HCT116 (cell line): ENCODE results near the gene ARTN. TPM values are rescaled to one million over a fixed set of nuclear protein-coding genes. Genes with fewer than 3 reads are reported as not detected.

ENCODE experiments used
- ATAC-seq: fragments of 200-7000 bp; cut with Tn5 transposase; 2 replicates; pipeline ENCODE4 v1.9.1; 2020; ENCODE audit warnings: mild to moderate bottlenecking, moderate library complexity
- BruUV-seq: library from RNA; stranded (reverse); fragments of 400-500 nt; replicated peaks from 2 replicates; lab custom pipeline; 2021; lab: Mats Ljungman, UMichigan
- CTCF ChIA-PET: fragments of 300-600 bp; sonication (Branson Sonifier 250); formaldehyde crosslinking; loops from one replicate; lab custom pipeline; 2021; ENCODE audit warnings: antibody characterized with exemption; lab: Charles Lee
- POLR2A ChIA-PET: fragments of 300-600, 350-600 bp; sonication (Branson Sonifier 250); formaldehyde crosslinking; loops from one replicate; lab custom pipeline; 2021; ENCODE audit warnings: antibody characterized with exemption; lab: Charles Lee
- RAD21 ChIA-PET, 2 experiments: fragments of 300-600 bp; sonication (Branson Sonifier 250); formaldehyde crosslinking; loops; one replicate each; lab custom pipeline; 2023; ENCODE audit warnings: low total read pairs in 2 of 2; ENCODE audit not compliant: uncharacterized antibody in 2 of 2, unreplicated experiment in 2 of 2, low non-redundant PET in 1 of 2; lab: Charles Lee
- DNase-seq: peaks from one replicate; pipeline ENCODE4 v3.0.0-alpha.2; 2010; ENCODE audit warnings: low read depth, low spot score
- H2AFZ ChIP-seq: fragments of 200-600 bp; shearing (Covaris generic), sonication (generic); 2 replicates; pipeline ENCODE4 v1.6.1; 2017; ENCODE audit warnings: low read depth, mixed run types, mixed read lengths, antibody characterized with exemption, low read length; ENCODE audit not compliant: poor library complexity, severe bottlenecking
- H3K27ac ChIP-seq: 2 replicates; pipeline ENCODE4 v1.5.1; 2012; ENCODE audit warnings: low read depth, low read length
- H3K27me3 ChIP-seq: fragments of 200-600 bp; sonication (generic); 2 replicates; pipeline ENCODE4 v1.6.1; 2016; ENCODE audit warnings: mixed run types, low read length, mixed read lengths; ENCODE audit not compliant: insufficient read depth
- H3K36me3 ChIP-seq, 2 experiments: fragments of 200-500 bp in 1 of 2; fragments of 200-600 bp in 1 of 2; sonication (Bioruptor generic) in 1 of 2; sonication (generic) in 1 of 2; 2 replicates each; pipeline versions ENCODE4 v1.5.1 to v1.6.1; 2014 to 2016; ENCODE audit warnings: low read length in 2 of 2, inconsistent platforms in 1 of 2, mixed read lengths in 1 of 2, mixed run types in 1 of 2; ENCODE audit not compliant: insufficient read depth in 2 of 2, control insufficient read depth in 1 of 2
- H3K4me1 ChIP-seq, 2 experiments: fragments of 200-600 bp in 1 of 2; sonication (generic) in 1 of 2; 2 replicates each; pipeline versions ENCODE4 v1.5.1 to v1.6.1; 2012 to 2017; ENCODE audit warnings: low read length in 2 of 2, inconsistent platforms in 1 of 2, mild to moderate bottlenecking in 1 of 2, mixed read lengths in 1 of 2, mixed run types in 1 of 2, moderate library complexity in 1 of 2; ENCODE audit not compliant: insufficient read depth in 2 of 2, control insufficient read depth in 1 of 2
- H3K4me2 ChIP-seq: fragments of 200-600 bp; sonication (generic); 2 replicates; pipeline ENCODE4 v1.6.1; 2017; ENCODE audit warnings: mixed run types, low read length, mixed read lengths
- H3K4me3 ChIP-seq, 2 experiments: fragments of 200-600 bp in 1 of 2; sonication (generic) in 1 of 2; replicated peaks in 1 of 2; 2 replicates each; pipeline ENCODE4 v1.5.1; 2011 to 2016; ENCODE audit warnings: low read length in 2 of 2, control low read depth in 1 of 2, low read depth in 1 of 2, mild to moderate bottlenecking in 1 of 2, mixed read lengths in 1 of 2, mixed run types in 1 of 2
- H3K79me2 ChIP-seq: fragments of 200-600 bp; sonication (generic); 2 replicates; pipeline ENCODE4 v1.6.1; 2017; ENCODE audit warnings: mild to moderate bottlenecking, mixed run types, low read length, moderate library complexity, mixed read lengths; ENCODE audit not compliant: insufficient read depth
- H3K9ac ChIP-seq: fragments of 200-600 bp; sonication (generic); 2 replicates; pipeline ENCODE4 v1.6.1; 2016; ENCODE audit warnings: low read length, mixed read lengths
- H3K9me2 ChIP-seq: fragments of 200-600 bp; sonication (generic), shearing (Covaris generic); 2 replicates; pipeline ENCODE4 v1.6.1; 2017; ENCODE audit warnings: mixed run types, mild to moderate bottlenecking, moderate library complexity; ENCODE audit not compliant: insufficient read depth
- H3K9me3 ChIP-seq, 2 experiments: fragments of 200-500 bp in 1 of 2; fragments of 200-600 bp in 1 of 2; sonication (Bioruptor generic) in 1 of 2; sonication (generic) in 1 of 2; 2 replicates each; pipeline ENCODE4 v1.6.1; 2014 to 2017; ENCODE audit warnings: low read length in 2 of 2, mixed read lengths in 2 of 2, inconsistent platforms in 1 of 2, low read depth in 1 of 2, mild to moderate bottlenecking in 1 of 2, mixed run types in 1 of 2, moderate library complexity in 1 of 2; ENCODE audit not compliant: control insufficient read depth in 1 of 2, insufficient read depth in 1 of 2
- H4K20me1 ChIP-seq: fragments of 200-600 bp; sonication (generic), shearing (Covaris generic); 2 replicates; pipeline ENCODE4 v1.6.1; 2017; ENCODE audit warnings: mixed run types, mild to moderate bottlenecking, moderate library complexity; ENCODE audit not compliant: insufficient read depth
- CBX3 ChIP-seq: IDR thresholded peaks from 2 replicates; pipeline ENCODE4 v1.6.1; 2012; ENCODE audit warnings: low read depth
- CEBPB ChIP-seq: IDR thresholded peaks from 2 replicates; pipeline ENCODE4 v1.6.1; 2012; ENCODE audit warnings: low read depth
- EGR1 ChIP-seq: IDR thresholded peaks from 2 replicates; pipeline ENCODE4 v1.6.1; 2012; ENCODE audit warnings: low read depth
- ELF1 ChIP-seq: IDR thresholded peaks from 2 replicates; pipeline ENCODE4 v1.6.1; 2012; ENCODE audit warnings: low read depth, borderline replicate concordance
- EZH2phosphoT487 ChIP-seq: fragments of 200-600 bp; IDR thresholded peaks from 2 replicates; pipeline ENCODE4 v1.6.1; 2018; ENCODE audit warnings: antibody characterized with exemption, borderline replicate concordance
- POLR2A ChIP-seq: IDR thresholded peaks from 2 replicates; pipeline ENCODE4 v1.7.0; 2011; ENCODE audit warnings: borderline replicate concordance; ENCODE audit not compliant: insufficient read depth, insufficient read length; ENCODE audit errors: extremely low read depth
- POLR2AphosphoS5 ChIP-seq: IDR thresholded peaks from 2 replicates; pipeline ENCODE4 v1.6.1; 2011; ENCODE audit warnings: mild to moderate bottlenecking, low read depth, low read length, moderate library complexity
- REST ChIP-seq: IDR thresholded peaks from 2 replicates; pipeline ENCODE4 v1.6.1; 2012; ENCODE audit warnings: low read depth
- SIN3A ChIP-seq: IDR thresholded peaks from 2 replicates; pipeline ENCODE4 v1.6.1; 2012; ENCODE audit warnings: low read depth
- SP1 ChIP-seq: IDR thresholded peaks from 2 replicates; pipeline ENCODE4 v1.6.1; 2012; ENCODE audit warnings: low read depth
- TCF7L2 ChIP-seq: IDR thresholded peaks from 2 replicates; pipeline ENCODE4 v1.7.0; 2011; ENCODE audit warnings: borderline replicate concordance, inconsistent platforms; ENCODE audit not compliant: insufficient read depth, insufficient read length; ENCODE audit errors: extremely low read depth
- YY1 ChIP-seq: IDR thresholded peaks from 2 replicates; pipeline ENCODE4 v1.6.1; 2011; ENCODE audit warnings: low read length, low read depth, moderate library complexity, mild to moderate bottlenecking; ENCODE audit not compliant: insufficient replicate concordance; ENCODE audit errors: extremely low read depth
- ZBTB33 ChIP-seq: IDR thresholded peaks from 2 replicates; pipeline ENCODE4 v1.6.1; 2011; ENCODE audit warnings: mild to moderate bottlenecking, low read length, moderate library complexity; ENCODE audit not compliant: insufficient replicate concordance; ENCODE audit errors: extremely low read depth
- ZFX ChIP-seq: fragments of 450-650 bp; IDR thresholded peaks from 2 replicates; pipeline ENCODE4 v1.6.1; 2017
- ZNF274 ChIP-seq: fragments of 200-500 bp; sonication (Bioruptor generic); IDR thresholded peaks from 2 replicates; pipeline ENCODE4 v1.6.1; 2014; ENCODE audit warnings: mild to moderate bottlenecking, low read depth, low read length, inconsistent platforms
- intact Hi-C: fragments of 100-400 bp; cut with micrococcal nuclease; formaldehyde crosslinking; loops from 2 replicates; pipeline ENCODE4 v1.10.0; 2022
- total RNA-seq: library from RNA; stranded (reverse); gene quantifications from one replicate; pipeline ENCODE4 v1.2.1, GENCODE V29; 2021; ENCODE audit not compliant: unreplicated experiment
- TF ChIP-seq, protein P1 (sequence below): IDR thresholded peaks from 2 replicates; pipeline ENCODE4 v1.6.1; 2012
- TF ChIP-seq, protein P2 (sequence below): IDR thresholded peaks from 2 replicates; pipeline ENCODE4 v1.6.1; 2012
- TF ChIP-seq, protein P3 (sequence below), 3 experiments: fragments of 200-600 bp in 1 of 3; sonication (generic) in 1 of 3; IDR thresholded peaks in 2 of 3; conservative IDR thresholded peaks in 1 of 3; 2 replicates each; pipeline ENCODE4 v1.5.1; 2012 to 2017; ENCODE audit warnings: low read depth in 2 of 3, low read length in 2 of 3, antibody characterized with exemption in 1 of 3, borderline replicate concordance in 1 of 3, control low read depth in 1 of 3, mild to moderate bottlenecking in 1 of 3, mixed read lengths in 1 of 3, mixed run types in 1 of 3, moderate library complexity in 1 of 3; ENCODE audit not compliant: insufficient read depth in 1 of 3

Gene ARTN
- total RNA-seq, 1 experiment from 2014 or later: 36.4 TPM

DNA sequence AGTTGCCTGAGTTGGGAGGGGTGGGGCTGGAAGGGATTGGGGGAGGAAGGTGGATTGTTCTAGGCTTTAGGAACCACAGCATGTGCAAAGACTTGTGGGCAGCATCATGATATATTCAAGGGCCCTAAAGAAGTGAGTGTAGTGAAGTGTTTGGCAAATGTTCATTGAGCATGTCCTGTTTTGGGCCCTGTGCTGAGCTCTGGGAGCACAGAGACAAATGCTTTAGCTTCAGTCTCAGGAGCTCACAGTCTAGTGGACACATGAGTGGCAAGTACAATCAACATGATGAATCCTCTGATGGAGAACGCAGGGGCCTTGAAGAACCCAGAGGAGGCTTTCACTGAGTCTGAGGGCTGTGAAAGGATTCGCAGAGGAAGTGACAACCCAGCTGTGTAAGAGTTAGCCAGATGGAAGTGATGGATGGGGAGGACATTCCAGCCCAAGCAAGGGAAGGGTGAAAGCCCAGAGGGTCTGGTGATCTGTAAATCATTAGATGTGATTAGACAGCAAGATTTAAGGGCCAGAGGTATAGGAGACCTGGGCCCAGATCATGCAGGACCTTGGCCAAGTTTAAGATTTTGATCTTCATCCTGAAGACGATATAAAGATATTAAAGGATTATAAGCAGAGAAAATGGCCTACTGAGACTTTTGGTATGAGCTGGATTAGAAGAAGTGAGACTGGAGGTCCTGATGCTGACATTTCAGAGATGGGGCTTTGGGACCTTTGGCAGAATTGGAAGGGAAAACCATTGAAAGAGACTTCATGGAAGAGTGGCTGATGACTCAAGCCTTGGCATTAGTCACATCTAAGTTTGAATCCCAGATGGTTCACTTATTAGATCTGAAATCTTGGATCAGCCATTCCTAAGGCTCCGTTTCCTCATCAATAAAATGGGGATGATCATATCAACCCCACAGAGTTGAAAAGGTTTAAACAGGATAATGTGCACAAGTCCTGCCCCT lies 17.7 kb downstream of the ARTN start:
- H3K4me1 ChIP-seq: peaks cover 6 to 14% of the 10 kb centered on the region in 2 experiments; a peak in 3 of 4 replicates
- intact Hi-C loops: no loop called here
- CTCF ChIA-PET: no interaction called here
- peaks cover 11% of the 10 kb centered on the region; the same call in 1 of the 2 replicates for H3K79me2 ChIP-seq
- H3K9me2 ChIP-seq: no peaks in the 10 kb centered on the region
- no peak overlapping the region for H2AFZ ChIP-seq
- RAD21 ChIA-PET: no interaction called here
- H3K27ac ChIP-seq: no peak overlapping the region
- no peak overlapping the region for H3K4me3 ChIP-seq
- 0 out of 4 replicates have a peak, but pooled peaks cover 0 to 3% of the 10 kb centered on the region in 2 experiments for H3K36me3 ChIP-seq
- H3K4me2 ChIP-seq: no peak overlapping the region
- POLR2A ChIA-PET: no interaction called here
- H3K9me3 ChIP-seq: no peaks in the 10 kb centered on the region
- DNase-seq (no peak), ATAC-seq (no peak)
- BruUV-seq: no TSS peak
- H4K20me1 ChIP-seq: no peaks in the 10 kb centered on the region
- H3K27me3 ChIP-seq: no peaks in the 10 kb centered on the region
- no peak overlapping the region for H3K9ac ChIP-seq
- TF ChIP-seq CEBPB: no peak
- TF ChIP-seq ZFX: no peak
- no peak for TF ChIP-seq YY1
- TF ChIP-seq EGR1: no peak
- TF ChIP-seq SP1: no peak
- TF ChIP-seq, protein P1, sequence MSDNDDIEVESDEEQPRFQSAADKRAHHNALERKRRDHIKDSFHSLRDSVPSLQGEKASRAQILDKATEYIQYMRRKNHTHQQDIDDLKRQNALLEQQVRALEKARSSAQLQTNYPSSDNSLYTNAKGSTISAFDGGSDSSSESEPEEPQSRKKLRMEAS: no peak
- TF ChIP-seq EZH2phosphoT487: no peak
- TF ChIP-seq POLR2AphosphoS5: no peak
- TF ChIP-seq POLR2A: no peak
- TF ChIP-seq ZNF274: no peak
- no peak for TF ChIP-seq SIN3A
- TF ChIP-seq, protein P2, sequence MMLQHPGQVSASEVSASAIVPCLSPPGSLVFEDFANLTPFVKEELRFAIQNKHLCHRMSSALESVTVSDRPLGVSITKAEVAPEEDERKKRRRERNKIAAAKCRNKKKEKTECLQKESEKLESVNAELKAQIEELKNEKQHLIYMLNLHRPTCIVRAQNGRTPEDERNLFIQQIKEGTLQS: no peak
- TF ChIP-seq TCF7L2: no peak
- TF ChIP-seq, protein P3, sequence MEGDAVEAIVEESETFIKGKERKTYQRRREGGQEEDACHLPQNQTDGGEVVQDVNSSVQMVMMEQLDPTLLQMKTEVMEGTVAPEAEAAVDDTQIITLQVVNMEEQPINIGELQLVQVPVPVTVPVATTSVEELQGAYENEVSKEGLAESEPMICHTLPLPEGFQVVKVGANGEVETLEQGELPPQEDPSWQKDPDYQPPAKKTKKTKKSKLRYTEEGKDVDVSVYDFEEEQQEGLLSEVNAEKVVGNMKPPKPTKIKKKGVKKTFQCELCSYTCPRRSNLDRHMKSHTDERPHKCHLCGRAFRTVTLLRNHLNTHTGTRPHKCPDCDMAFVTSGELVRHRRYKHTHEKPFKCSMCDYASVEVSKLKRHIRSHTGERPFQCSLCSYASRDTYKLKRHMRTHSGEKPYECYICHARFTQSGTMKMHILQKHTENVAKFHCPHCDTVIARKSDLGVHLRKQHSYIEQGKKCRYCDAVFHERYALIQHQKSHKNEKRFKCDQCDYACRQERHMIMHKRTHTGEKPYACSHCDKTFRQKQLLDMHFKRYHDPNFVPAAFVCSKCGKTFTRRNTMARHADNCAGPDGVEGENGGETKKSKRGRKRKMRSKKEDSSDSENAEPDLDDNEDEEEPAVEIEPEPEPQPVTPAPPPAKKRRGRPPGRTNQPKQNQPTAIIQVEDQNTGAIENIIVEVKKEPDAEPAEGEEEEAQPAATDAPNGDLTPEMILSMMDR (IDR thresholded peaks at IDR 0.05 in 2 of 3, conservative IDR thresholded peaks at IDR 0.05 in 1 of 3; ENCODE audit: borderline replicate concordance in 1 of 3, insufficient read depth in 1 of 3, low read depth in 2 of 3, low read length in 2 of 3): no peak
- no peak for TF ChIP-seq REST
- TF ChIP-seq CBX3: no peak
- no peak for TF ChIP-seq ZBTB33
- no peak for TF ChIP-seq ELF1
